ENCODE measurements around the gene CCDC77. TPM values are rescaled to one million over a fixed set of nuclear protein-coding genes. Genes with fewer than 3 reads are reported as not detected.

Gene CCDC77
- total RNA-seq, 2 experiments from 2014 or later, result 16.8 to 18.9 TPM

GRCh38 chr12:455821-456220, 54.4 kb downstream of the CCDC77 start:
- ATAC-seq, result no peak
- CTCF ChIA-PET, result interaction anchor here (1.5 to 8.3 kb wide), 7 partner anchors 8 to 96 kb away, joined by 3 to 81 read pairs (median 22); no protein-coding TSS in a partner anchor
- Mint-ChIP-seq H3K36me3 (ENCODE audit: low read depth) (no peaks in the 10 kb centered on the region), H3K4me1 (ENCODE audit: low read depth) (peaks cover 7% of the 10 kb centered on the region), H3K27me3 (ENCODE audit: low read depth) (peaks cover 52% of the 10 kb centered on the region), H3K4me3 (no peak overlapping the region), H3K27ac (no peak overlapping the region), H3K9me3 (ENCODE audit: insufficient read depth) (no peaks in the 10 kb centered on the region)
- no peak for DNase-seq
- POLR2A ChIA-PET, result no interaction called here

GRCh38 chr12:457676-458075, 56.2 kb downstream of the CCDC77 start:
- POLR2A ChIA-PET, result no interaction called here
- CTCF ChIA-PET, result interaction anchor here (1.7 to 7.2 kb wide), 3 partner anchors 81 to 90 kb away, joined by 6 to 58 read pairs (median 14); no protein-coding TSS in a partner anchor
- H3K36me3 Mint-ChIP-seq (ENCODE audit: low read depth), result no peaks in the 10 kb centered on the region
- peaks cover 9% of the 10 kb centered on the region for H3K4me1 Mint-ChIP-seq (ENCODE audit: low read depth)
- ATAC-seq (no peak), DNase-seq (no peak)
- peaks cover 63% of the 10 kb centered on the region for H3K27me3 Mint-ChIP-seq (ENCODE audit: low read depth)
- no peaks in the 10 kb centered on the region for H3K9me3 Mint-ChIP-seq (ENCODE audit: insufficient read depth)
- H3K4me3 Mint-ChIP-seq, result no peak overlapping the region
- no peak overlapping the region for H3K27ac Mint-ChIP-seq

DNA sequence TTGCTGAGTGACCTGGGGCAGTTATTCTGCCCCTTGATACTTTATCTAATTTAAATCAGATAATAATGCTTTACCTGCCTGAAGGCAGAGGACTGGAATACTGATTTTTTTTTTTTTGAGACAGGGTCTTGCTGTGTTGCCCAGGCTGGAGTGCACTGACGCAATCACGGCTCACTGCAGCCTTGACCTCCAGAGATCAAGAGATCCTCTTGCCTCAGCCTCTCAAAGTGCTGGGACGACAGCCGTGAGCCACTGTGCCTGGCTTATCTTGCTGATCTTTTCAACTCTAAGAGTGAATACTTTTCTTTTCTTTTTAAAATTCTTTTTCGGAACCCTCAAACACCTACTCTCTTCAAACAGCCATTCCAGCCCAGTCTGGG, 57.6 kb downstream of the CCDC77 start:
- peaks cover 9% of the 10 kb centered on the region for H3K4me1 Mint-ChIP-seq (ENCODE audit: low read depth)
- ATAC-seq (no peak), DNase-seq (no peak)
- H3K4me3 Mint-ChIP-seq, result peak overlapping the region; percentile 62
- no peaks in the 10 kb centered on the region for H3K9me3 Mint-ChIP-seq (ENCODE audit: insufficient read depth)
- no peaks in the 10 kb centered on the region for H3K36me3 Mint-ChIP-seq (ENCODE audit: low read depth)
- H3K27ac Mint-ChIP-seq, result no peak overlapping the region
- CTCF ChIA-PET, result interaction anchor here (1.7 to 2.4 kb wide), 2 partner anchors 86 to 89 kb away, joined by 5 to 6 read pairs; no protein-coding TSS in a partner anchor
- POLR2A ChIA-PET, result no interaction called here
- peaks cover 72% of the 10 kb centered on the region for H3K27me3 Mint-ChIP-seq (ENCODE audit: low read depth)

DNA sequence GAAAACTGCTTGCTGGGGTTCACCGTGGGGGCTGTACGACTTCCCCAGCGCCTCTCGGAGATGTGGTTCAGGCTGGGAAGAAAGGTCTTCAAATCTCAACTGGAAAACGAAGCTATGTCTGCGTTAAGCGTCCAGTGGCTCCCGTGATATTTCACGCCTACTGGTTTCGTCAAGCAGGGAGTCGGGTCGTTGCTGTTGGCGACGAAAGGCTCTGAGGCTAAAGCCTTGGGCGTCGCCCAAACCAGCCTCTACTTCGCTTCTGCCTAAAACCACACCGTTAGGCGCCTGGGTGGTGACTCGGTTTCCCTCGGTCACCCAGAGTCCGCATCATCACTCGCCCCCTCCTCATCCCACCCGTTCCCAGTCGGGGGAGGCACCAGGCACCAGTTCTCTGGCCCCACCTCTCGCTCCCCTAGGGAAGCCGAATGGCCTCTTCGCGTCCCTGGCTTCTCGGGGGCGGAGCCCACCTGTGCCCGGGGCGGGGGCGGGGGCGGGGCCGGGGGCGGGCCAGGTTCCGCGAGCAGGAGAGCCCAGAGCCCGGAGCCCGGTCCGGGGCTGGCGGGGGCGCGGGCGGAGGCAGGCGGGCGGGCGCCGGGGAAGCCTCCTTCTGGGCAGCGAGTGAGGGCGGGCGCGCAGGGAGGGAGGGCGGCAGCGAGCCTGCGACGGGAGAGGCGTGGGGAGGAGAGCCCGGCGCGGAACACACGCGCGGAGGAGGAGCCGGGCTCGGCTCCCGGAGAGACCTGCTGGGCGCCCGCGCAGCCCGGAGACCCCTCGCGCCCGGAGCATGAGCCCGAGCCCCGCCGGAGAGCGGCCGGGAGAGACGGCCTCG, 58.2 kb downstream of the CCDC77 start, which contains the start of gene B4GALNT3:
TSS of gene B4GALNT3 (plus strand) at position 510 of the 829 bp plus-strand sequence. CDS start 438 bp downstream, outside the sequence.
- H3K4me1 Mint-ChIP-seq (ENCODE audit: low read depth), result peaks cover 9% of the 10 kb centered on the region
- DNase-seq (peak; percentile 33), ATAC-seq (peak; percentile 71)
- ChIA-PET POLR2A (no interaction called here), CTCF (interaction anchor here (1.7 kb wide), 1 partner anchor 88 kb away, joined by 5 read pairs; no protein-coding TSS in a partner anchor)
- no peak within 1 kb of the TSS for H3K27ac Mint-ChIP-seq
- H3K27me3 Mint-ChIP-seq (ENCODE audit: low read depth), result peaks cover 76% of the 10 kb centered on the region
- H3K4me3 Mint-ChIP-seq, result peak within 1 kb of the TSS; percentile 73
- no peaks in the 10 kb centered on the region for H3K36me3 Mint-ChIP-seq (ENCODE audit: low read depth)
- no peaks in the 10 kb centered on the region for H3K9me3 Mint-ChIP-seq (ENCODE audit: insufficient read depth)

DNA sequence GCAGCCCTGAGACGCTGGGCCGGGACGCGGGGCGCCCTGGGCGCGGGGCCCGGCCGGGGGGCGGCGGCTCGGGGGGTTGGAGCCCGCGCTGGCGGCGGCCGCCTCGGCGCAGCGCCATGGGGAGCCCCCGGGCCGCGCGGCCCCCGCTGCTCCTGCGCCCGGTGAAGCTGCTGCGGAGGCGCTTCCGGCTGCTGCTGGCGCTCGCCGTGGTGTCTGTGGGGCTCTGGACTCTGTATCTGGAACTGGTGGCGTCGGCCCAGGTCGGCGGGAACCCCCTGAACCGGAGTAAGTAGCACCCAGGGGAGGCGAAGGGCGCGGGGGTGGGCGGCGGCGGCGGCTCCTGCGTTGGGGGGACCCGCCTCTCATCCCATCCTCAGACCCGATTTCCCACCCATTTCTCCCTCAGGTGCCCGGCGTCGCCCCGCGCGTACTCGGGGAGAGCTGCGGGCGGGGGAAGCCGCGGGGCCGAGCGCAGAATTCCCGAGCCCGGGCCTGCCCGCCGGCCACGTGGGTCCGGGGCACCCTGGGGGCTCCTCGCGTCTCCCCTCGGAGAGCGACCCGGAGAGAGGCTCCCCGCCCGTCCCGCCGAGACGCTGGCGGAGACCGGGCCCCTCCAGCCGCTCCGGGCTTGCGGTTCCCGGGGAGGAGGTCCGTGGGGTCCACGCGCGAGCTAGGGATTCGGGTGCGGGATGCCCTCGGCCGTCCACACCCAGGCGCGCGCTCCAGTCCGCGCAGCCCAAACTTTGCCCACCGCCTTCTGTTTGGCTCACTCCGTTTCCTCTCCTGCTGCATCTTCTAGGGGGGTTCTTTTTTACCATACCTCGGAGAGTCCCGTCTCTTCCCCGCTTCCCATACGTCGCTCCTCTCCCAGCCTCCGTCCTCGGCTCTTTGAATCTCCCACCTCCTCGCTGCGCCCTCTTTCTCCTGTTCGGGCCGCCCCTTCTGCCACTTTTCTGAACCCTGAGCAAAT, 59.1 kb downstream of the CCDC77 start:
- Mint-ChIP-seq H3K4me3 (peak overlapping the region; percentile 73), H3K9me3 (ENCODE audit: insufficient read depth) (no peaks in the 10 kb centered on the region), H3K27me3 (ENCODE audit: low read depth) (peaks cover 71% of the 10 kb centered on the region), H3K4me1 (ENCODE audit: low read depth) (peaks cover 9% of the 10 kb centered on the region), H3K27ac (no peak overlapping the region), H3K36me3 (ENCODE audit: low read depth) (no peaks in the 10 kb centered on the region)
- DNase-seq (peak; percentile 52), ATAC-seq (peak; percentile 82)
- POLR2A ChIA-PET, result interaction anchor here (0.9 kb wide), 1 partner anchor 59 kb away, joined by 3 read pairs; the partner anchor contains the start of gene CCDC77
- CTCF ChIA-PET, result interaction anchor here (1.7 to 2.5 kb wide), 2 partner anchors 87 kb away, joined by 5 to 11 read pairs; no protein-coding TSS in a partner anchor

DNA sequence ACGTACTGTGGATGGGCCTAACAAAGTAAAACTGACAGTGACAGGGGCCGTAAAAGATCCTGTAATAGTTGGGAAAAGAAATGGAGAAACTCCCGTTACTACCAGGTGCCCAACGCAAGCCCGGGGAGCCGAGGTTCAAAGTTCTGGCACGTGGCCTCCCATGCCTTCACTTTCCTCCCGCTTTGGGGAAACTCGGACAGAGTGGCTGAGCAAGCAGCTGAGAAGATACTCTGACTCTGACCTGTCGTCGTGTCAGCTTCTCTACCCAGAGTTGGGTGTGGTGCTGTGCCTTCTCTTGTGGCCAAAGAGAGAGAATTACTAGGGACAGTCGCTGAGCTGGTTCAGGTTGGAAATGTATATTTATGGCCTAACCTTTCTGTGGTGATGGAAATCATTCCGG, 60.0 kb downstream of the CCDC77 start:
- ChIA-PET CTCF (interaction anchor here (1.7 to 4.1 kb wide), 3 partner anchors 9 to 86 kb away, joined by 3 to 25 read pairs (median 11); no protein-coding TSS in a partner anchor), POLR2A (no interaction called here)
- no peak overlapping the region for H3K27ac Mint-ChIP-seq
- ATAC-seq, result no peak
- peaks cover 9% of the 10 kb centered on the region for H3K4me1 Mint-ChIP-seq (ENCODE audit: low read depth)
- no peaks in the 10 kb centered on the region for H3K9me3 Mint-ChIP-seq (ENCODE audit: insufficient read depth)
- H3K36me3 Mint-ChIP-seq (ENCODE audit: low read depth), result no peaks in the 10 kb centered on the region
- DNase-seq, result no peak
- peaks cover 63% of the 10 kb centered on the region for H3K27me3 Mint-ChIP-seq (ENCODE audit: low read depth)
- H3K4me3 Mint-ChIP-seq, result peak overlapping the region; percentile 73

DNA sequence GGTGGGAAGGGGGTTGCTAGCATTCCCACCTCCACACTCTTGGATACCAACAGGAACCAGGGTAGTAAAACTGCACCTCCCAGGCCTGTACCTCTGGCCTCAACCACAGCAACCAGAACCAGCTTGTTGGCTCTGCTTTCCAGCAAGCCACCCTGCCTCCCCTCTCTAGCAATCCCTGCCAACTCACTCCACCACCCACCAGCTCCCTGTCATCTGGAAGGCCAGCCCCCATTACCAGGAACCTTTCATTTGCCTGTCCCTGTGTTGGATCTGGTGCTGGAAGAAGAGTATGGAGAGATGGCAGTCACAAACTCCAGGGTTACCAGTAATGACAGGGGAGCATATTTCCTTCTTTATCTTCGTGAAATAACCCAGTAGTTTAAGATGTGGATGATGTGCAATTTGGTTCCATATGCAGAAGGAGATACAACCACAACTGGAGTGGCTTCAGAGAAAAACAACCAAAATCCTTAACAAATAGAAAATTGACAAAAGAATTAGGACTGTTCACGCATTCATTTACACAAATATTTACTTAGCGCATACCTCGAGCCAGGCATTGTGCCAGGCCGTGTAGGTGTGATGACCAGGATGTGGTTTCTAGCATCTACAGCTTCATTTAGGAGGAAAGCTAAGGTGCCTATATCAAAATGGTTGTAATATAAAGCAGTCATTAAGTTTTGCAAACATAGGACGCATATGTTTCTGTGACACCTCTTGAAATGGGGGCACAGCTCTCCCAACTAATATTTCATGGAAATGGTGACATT, 61.7 kb downstream of the CCDC77 start:
- CTCF ChIA-PET, result interaction anchor here (0.7 to 4.1 kb wide), 7 partner anchors 8 to 85 kb away, joined by 3 to 25 read pairs (median 3); no protein-coding TSS in a partner anchor
- no peaks in the 10 kb centered on the region for H3K9me3 Mint-ChIP-seq (ENCODE audit: insufficient read depth)
- no peak for ATAC-seq
- peaks cover 48% of the 10 kb centered on the region for H3K27me3 Mint-ChIP-seq (ENCODE audit: low read depth)
- POLR2A ChIA-PET, result no interaction called here
- no peak overlapping the region for H3K4me3 Mint-ChIP-seq
- no peak for DNase-seq
- H3K27ac Mint-ChIP-seq, result no peak overlapping the region
- H3K36me3 Mint-ChIP-seq (ENCODE audit: low read depth), result no peaks in the 10 kb centered on the region
- H3K4me1 Mint-ChIP-seq (ENCODE audit: low read depth), result peaks cover 9% of the 10 kb centered on the region

DNA sequence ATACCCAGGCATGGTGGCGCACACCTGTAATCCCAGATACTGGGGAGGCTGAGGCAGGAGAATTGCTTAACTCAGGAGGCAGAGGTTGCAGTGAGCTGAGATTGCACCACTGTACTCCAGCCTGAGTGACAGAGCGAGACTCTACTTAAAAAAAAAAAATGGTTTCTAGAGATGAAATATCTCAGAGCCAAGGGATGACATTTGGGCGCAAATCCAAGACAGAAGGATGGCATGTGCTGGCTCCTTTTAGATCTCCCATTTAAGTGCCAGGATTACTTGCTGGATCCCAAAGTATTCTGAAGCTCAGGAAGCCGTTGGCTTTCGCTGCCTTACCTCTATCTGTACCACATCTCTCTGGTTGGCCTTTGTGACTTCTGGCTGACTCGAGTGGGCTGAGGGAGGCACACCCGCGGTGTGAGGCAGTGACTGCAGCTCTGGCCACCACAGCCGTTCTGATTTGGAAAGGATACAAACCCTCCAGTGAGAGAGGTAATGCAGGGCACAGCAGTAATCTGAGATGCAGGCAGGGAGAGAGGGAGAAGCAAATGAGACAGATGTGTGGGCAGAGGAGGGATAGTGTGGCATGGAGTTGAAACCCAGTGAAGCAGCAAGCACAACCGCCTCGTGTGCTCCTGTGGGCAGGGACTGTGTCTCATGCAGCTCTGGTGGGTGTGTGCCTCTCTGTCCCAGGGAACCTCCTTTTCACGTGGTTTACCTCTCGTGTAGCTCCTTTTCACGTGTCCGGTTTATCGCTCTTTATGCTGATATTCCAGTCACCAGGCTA, 63.2 kb downstream of the CCDC77 start:
- Mint-ChIP-seq H3K4me1 (ENCODE audit: low read depth) (peaks cover 11% of the 10 kb centered on the region), H3K9me3 (ENCODE audit: insufficient read depth) (no peaks in the 10 kb centered on the region), H3K27me3 (ENCODE audit: low read depth) (peaks cover 38% of the 10 kb centered on the region), H3K4me3 (no peak overlapping the region), H3K36me3 (ENCODE audit: low read depth) (no peaks in the 10 kb centered on the region), H3K27ac (no peak overlapping the region)
- CTCF ChIA-PET, result interaction anchor here (0.7 to 4.1 kb wide), 3 partner anchors 10 to 83 kb away, joined by 3 to 25 read pairs (median 3); no protein-coding TSS in a partner anchor
- no peak for DNase-seq
- no peak for ATAC-seq
- POLR2A ChIA-PET, result no interaction called here

DNA sequence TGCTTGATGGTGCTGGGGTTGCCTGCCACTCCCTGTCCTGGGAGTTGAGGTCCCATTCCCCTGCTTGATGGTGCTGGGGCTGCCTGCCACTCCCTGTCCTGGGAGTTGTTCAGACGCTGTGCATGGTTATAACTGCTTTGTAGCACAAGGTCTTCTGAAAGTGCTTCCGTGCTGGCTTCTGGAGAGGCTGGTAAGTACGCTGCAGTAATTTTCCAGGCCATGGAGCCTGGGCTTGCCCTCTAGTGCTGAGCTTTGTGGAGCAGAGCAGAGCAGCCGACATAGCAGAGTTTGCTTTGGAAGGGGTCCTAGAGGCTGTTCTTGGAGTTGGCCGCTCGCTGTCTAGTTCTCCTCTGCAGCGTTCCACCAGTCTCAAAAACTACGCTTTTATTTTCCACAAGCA, 64.6 kb downstream of the CCDC77 start:
- Mint-ChIP-seq H3K27me3 (ENCODE audit: low read depth) (peaks cover 35% of the 10 kb centered on the region), H3K4me3 (no peak overlapping the region), H3K9me3 (ENCODE audit: insufficient read depth) (no peaks in the 10 kb centered on the region), H3K4me1 (ENCODE audit: low read depth) (peaks cover 9% of the 10 kb centered on the region), H3K36me3 (ENCODE audit: low read depth) (no peaks in the 10 kb centered on the region), H3K27ac (no peak overlapping the region)
- ATAC-seq (no peak), DNase-seq (no peak)
- POLR2A ChIA-PET, result no interaction called here
- CTCF ChIA-PET, result no interaction called here

- DNase-seq (no peak), ATAC-seq (no peak)
- ChIA-PET POLR2A (no interaction called here), CTCF (no interaction called here)
- no peaks in the 10 kb centered on the region for H3K9me3 Mint-ChIP-seq (ENCODE audit: insufficient read depth)
- H3K36me3 Mint-ChIP-seq (ENCODE audit: low read depth), result no peaks in the 10 kb centered on the region
- peaks cover 7% of the 10 kb centered on the region for H3K4me1 Mint-ChIP-seq (ENCODE audit: low read depth)
- H3K27me3 Mint-ChIP-seq (ENCODE audit: low read depth), result peaks cover 28% of the 10 kb centered on the region
- no peak overlapping the region for H3K27ac Mint-ChIP-seq
- no peak overlapping the region for H3K4me3 Mint-ChIP-seq
These were observed 65.3 kb downstream of the CCDC77 start for GRCh38 chr12:466762-467161.

All from activated CD8-positive, alpha-beta T cell treated with anti-CD3 and anti-CD28 coated beads, Interleukin-2, amount 10 ng/mL, durations not matched to agents 7 days and 5 days (primary cell).